Measurements from ENCODE around the gene GPRC5C.

GPRC5C gene

DNA sequence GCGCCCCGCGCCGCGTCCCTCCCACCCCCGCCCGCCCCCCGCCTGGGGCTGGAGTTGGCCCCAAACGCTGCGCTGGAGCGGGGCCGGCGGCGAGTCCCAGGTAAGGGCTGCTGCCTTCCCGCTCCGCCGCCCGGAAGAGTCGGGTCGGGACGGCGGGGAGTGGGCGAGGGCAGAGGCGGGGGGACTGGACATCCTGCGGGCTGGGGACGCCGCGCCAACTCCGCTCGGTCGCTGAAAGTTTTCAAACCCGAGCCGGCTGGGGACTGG, 469 bp downstream of the GPRC5C start:
- H3K4me1 ChIP-seq (ENCODE audit: insufficient read depth, low read length): peaks cover 18% of the 10 kb centered on the region
- H3K36me3 ChIP-seq (ENCODE audit: insufficient read depth, low read length): no peaks in the 10 kb centered on the region
- peaks cover 64% of the 10 kb centered on the region for H3K27me3 ChIP-seq (ENCODE audit: insufficient read depth, low read length)
- H3K9me3 ChIP-seq (ENCODE audit: low read length): peaks cover 6% of the 10 kb centered on the region
- H2AFZ ChIP-seq (ENCODE audit: low read depth, low read length): no peak overlapping the region
- H3K4me3 ChIP-seq (ENCODE audit: low read length): no peak overlapping the region

DNA sequence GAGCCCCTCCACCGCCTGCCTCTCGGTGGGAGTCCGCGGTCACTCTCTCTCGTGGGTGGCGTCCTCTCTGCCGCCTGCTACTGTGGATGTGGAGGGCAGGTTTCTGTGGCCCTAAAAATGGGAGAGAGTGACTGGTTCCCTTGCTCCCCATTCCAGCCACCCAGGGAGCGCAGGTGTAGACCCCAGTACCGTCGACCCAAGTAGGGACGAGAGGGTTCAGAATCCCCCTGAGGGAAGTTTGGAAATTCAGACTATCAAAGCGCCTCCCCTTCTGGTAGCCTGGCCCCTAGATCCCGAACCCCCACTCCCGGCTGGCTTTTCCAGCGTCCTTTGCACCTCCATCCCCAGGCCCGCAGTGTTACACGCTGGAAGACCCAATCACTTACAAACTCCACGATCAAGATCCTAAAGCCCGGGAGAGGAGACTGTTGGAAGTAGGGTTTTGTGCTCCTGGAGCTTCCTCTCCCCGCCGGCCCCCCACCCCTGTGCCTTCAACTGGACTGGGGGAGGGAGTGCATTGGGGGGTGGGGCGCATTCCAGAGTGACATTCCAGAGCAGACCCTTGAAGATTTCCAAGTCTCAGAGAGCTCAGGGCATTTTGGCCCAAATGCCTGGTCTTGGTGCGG, 991 bp downstream of the GPRC5C start:
- H2AFZ ChIP-seq (ENCODE audit: low read depth, low read length): no peak overlapping the region
- peaks cover 58% of the 10 kb centered on the region for H3K27me3 ChIP-seq (ENCODE audit: insufficient read depth, low read length)
- peaks cover 18% of the 10 kb centered on the region for H3K4me1 ChIP-seq (ENCODE audit: insufficient read depth, low read length)
- H3K36me3 ChIP-seq (ENCODE audit: insufficient read depth, low read length): no peaks in the 10 kb centered on the region
- peaks cover 6% of the 10 kb centered on the region for H3K9me3 ChIP-seq (ENCODE audit: low read length)
- H3K4me3 ChIP-seq (ENCODE audit: low read length): no peak overlapping the region

DNA sequence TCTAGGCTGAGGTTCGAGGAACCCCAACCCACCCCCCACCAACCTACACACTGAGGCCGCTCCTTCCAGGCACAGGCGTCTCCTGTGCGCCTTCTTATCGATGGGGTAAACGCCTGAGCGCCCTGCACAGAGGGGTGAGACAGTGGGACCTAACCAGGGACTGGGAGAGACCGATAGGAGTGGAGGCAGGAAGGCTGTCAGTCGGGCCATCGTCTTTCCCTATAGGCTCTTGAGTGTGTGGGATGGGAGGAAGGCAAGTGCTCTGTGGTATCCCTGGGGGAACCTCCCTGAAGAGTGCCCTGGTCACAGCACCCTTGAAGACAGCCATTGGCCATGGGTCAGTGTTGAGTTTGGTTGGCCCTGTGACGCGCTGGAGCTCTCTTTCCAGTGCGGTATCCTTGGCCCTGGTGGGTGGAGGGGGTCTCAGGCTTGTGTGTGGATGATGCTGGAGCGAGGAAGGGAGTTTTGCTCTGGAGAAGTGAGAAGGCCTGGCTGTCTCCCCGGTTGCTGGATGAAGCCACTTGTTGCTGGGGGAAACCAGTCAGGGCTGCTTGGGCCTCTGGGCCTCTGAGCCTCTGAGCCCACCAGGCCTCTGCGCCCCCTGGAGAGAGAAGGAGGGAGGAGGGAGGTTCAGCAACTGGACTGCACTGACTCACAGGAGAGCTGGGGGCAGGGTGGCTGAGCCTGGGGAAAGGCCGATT, 1.7 kb downstream of the GPRC5C start:
- peaks cover 6% of the 10 kb centered on the region for H3K9me3 ChIP-seq (ENCODE audit: low read length)
- peaks cover 53% of the 10 kb centered on the region for H3K27me3 ChIP-seq (ENCODE audit: insufficient read depth, low read length)
- no peaks in the 10 kb centered on the region for H3K36me3 ChIP-seq (ENCODE audit: insufficient read depth, low read length)
- no peak overlapping the region for H2AFZ ChIP-seq (ENCODE audit: low read depth, low read length)
- H3K4me1 ChIP-seq (ENCODE audit: insufficient read depth, low read length): peaks cover 18% of the 10 kb centered on the region
- no peak overlapping the region for H3K4me3 ChIP-seq (ENCODE audit: low read length)

DNA sequence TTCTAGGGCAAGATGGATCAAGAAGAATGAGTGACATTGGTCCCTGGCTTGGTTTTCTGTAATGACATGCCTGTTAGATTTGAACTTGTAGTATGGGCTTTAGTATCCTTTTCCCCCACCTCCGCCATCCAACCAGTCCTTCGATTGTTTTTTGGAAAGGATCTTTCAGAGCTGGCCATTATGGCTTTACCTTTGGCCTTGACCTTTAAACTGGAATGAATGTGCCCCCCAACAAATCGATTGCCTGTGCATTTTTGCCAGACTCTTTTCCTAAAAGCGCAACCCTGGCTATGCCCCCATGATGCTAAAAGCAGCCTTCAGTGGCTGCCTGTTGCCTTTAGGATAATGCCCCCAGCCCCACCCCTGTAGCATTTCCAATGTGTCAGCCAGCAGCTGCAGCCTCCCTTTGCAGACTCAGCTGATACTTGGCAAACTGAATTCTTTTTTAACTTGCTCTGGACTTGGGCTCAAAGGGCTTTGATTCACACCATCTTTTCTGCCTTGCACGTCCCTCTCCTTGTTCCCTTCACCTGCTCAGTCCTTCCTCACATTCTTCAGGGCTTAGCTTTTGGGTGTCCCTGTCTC, 4.0 kb downstream of the GPRC5C start:
- no peaks in the 10 kb centered on the region for H3K36me3 ChIP-seq (ENCODE audit: insufficient read depth, low read length)
- H3K4me1 ChIP-seq (ENCODE audit: insufficient read depth, low read length): peaks cover 11% of the 10 kb centered on the region
- H3K4me3 ChIP-seq (ENCODE audit: low read length): no peak overlapping the region
- H2AFZ ChIP-seq (ENCODE audit: low read depth, low read length): no peak overlapping the region
- peaks cover 12% of the 10 kb centered on the region for H3K9me3 ChIP-seq (ENCODE audit: low read length)
- peaks cover 32% of the 10 kb centered on the region for H3K27me3 ChIP-seq (ENCODE audit: insufficient read depth, low read length)

DNA sequence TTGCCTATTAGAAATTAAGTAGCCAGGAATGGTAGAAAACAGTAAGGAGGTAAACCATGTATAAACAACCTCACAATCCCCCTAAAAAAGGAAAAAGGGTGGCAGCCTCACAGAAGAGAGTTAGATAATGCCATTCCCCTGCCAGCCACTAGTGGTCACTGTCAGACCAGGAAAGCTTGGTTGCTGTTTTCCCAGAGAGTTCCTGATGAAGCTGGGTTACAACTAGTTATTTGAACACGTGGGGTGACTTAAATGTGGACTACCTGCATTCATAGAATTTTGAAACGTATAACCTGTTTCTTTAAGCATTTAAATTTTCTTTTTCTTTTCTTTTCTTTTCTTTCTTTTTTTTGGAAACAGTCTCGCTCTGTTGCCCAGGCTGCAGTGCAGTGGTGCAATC, 5.8 kb downstream of the GPRC5C start:
- Histone ChIP-seq H3K36me3 (ENCODE audit: insufficient read depth, low read length) (no peaks in the 10 kb centered on the region), H3K4me1 (ENCODE audit: insufficient read depth, low read length) (no peaks in the 10 kb centered on the region), H3K4me3 (ENCODE audit: low read length) (no peak overlapping the region)

DNA sequence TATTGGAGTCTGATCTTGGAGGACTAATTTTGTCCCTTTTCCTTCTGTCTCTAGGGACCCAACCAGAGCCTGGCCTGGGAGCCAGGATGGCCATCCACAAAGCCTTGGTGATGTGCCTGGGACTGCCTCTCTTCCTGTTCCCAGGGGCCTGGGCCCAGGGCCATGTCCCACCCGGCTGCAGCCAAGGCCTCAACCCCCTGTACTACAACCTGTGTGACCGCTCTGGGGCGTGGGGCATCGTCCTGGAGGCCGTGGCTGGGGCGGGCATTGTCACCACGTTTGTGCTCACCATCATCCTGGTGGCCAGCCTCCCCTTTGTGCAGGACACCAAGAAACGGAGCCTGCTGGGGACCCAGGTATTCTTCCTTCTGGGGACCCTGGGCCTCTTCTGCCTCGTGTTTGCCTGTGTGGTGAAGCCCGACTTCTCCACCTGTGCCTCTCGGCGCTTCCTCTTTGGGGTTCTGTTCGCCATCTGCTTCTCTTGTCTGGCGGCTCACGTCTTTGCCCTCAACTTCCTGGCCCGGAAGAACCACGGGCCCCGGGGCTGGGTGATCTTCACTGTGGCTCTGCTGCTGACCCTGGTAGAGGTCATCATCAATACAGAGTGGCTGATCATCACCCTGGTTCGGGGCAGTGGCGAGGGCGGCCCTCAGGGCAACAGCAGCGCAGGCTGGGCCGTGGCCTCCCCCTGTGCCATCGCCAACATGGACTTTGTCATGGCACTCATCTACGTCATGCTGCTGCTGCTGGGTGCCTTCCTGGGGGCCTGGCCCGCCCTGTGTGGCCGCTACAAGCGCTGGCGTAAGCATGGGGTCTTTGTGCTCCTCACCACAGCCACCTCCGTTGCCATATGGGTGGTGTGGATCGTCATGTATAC, 8.0 kb downstream of the GPRC5C start:
- Histone ChIP-seq H3K9me3 (ENCODE audit: low read length) (peaks cover 9% of the 10 kb centered on the region), H3K27me3 (ENCODE audit: insufficient read depth, low read length) (no peaks in the 10 kb centered on the region), H2AFZ (ENCODE audit: low read depth, low read length) (no peak overlapping the region), H3K36me3 (ENCODE audit: insufficient read depth, low read length) (no peaks in the 10 kb centered on the region), H3K4me3 (ENCODE audit: low read length) (no peak overlapping the region), H3K4me1 (ENCODE audit: insufficient read depth, low read length) (no peaks in the 10 kb centered on the region)

More for the DNA sequence above, 5.8 kb downstream of the GPRC5C start:
- Histone ChIP-seq H2AFZ (ENCODE audit: low read depth, low read length) (no peak overlapping the region), H3K9me3 (ENCODE audit: low read length) (peaks cover 12% of the 10 kb centered on the region), H3K27me3 (ENCODE audit: insufficient read depth, low read length) (peaks cover 17% of the 10 kb centered on the region)

DNA sequence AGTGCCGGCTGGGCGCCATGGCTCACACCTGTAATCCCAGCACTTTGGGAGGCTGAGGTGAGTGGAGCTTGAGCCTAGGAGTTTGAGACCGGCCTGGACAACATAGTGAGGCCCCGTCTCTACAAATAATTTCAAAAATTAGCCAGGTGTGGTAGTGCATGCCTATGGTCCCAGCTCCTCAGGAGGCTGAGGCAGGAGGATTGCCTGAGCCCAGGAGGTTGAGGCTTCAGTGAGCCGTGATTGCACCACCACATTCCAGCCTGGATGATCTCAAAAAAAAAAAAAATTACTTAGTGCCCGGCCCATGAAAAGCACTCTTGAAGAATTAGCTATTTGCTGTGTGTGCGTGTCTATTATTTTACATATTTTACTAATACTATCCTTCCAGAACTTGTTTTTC, 9.6 kb downstream of the GPRC5C start:
- no peaks in the 10 kb centered on the region for H3K4me1 ChIP-seq (ENCODE audit: insufficient read depth, low read length)
- no peak overlapping the region for H3K4me3 ChIP-seq (ENCODE audit: low read length)
- peaks cover 7% of the 10 kb centered on the region for H3K9me3 ChIP-seq (ENCODE audit: low read length)
- H3K27me3 ChIP-seq (ENCODE audit: insufficient read depth, low read length): no peaks in the 10 kb centered on the region
- H2AFZ ChIP-seq (ENCODE audit: low read depth, low read length): no peak overlapping the region
- H3K36me3 ChIP-seq (ENCODE audit: insufficient read depth, low read length): no peaks in the 10 kb centered on the region

DNA sequence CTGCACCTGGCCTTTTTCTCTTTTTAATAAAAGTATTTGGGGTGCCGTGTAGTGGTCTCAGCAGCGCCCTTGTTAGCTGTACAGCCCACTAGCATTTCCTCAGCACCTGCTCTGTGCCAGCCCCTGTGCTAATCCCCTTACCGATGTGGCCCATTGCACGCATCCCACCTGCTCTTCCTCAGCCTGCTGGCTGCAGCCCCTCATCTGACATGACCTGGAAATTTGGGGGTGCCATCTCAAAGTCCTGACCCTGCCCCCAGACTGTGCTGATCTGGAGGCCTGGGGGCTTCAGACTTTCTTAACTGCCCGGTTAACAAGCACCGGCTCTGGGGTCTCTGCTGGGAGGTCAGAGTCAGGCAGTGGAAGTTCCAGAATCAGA, 10.4 kb downstream of the GPRC5C start:
- Histone ChIP-seq H3K4me3 (ENCODE audit: low read length) (no peak overlapping the region), H3K36me3 (ENCODE audit: insufficient read depth, low read length) (no peaks in the 10 kb centered on the region), H3K9me3 (ENCODE audit: low read length) (peaks cover 6% of the 10 kb centered on the region), H3K27me3 (ENCODE audit: insufficient read depth, low read length) (no peaks in the 10 kb centered on the region), H3K4me1 (ENCODE audit: insufficient read depth, low read length) (no peaks in the 10 kb centered on the region), H2AFZ (ENCODE audit: low read depth, low read length) (no peak overlapping the region)

DNA sequence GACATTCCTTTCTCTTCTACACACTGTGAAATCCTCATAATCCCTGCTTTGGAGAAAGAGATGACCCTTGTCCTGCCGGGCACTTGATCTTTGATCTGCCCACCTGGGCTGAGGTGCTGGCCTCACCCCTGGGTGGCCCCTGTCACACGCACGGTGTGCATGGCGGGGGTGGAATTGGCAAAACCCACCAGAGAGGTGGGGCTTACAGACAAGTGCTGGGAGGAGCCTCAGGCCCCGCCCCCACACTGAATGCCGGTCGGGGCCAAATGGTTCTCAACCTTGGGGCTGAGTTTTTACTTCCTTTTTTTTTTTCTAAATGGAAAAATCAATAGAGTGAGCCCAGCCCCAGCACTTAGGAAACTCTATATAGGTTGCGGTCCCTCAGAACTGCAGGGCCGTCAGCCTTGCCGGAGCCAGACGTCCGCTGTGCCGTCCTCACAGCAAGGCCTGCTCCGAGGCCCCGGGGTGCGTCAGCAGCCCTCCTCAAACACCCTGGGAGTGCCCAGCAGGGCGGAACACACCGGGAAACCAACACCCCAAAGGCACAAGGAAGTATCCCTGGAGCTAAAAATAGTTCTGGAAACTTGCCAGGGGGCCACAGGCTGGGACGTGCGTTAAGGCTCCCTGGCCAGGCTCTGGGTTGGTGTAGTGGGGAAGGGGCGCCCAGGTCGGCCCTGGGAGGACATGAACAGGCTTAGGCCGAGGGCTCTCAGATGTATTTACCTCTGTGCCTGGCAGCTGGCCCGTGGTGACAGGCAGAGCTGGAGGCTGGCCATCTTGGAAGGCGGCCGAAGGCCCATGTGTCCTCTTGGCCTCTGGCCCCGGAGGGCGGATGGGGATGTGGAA, 11.0 kb downstream of the GPRC5C start:
- no peaks in the 10 kb centered on the region for H3K27me3 ChIP-seq (ENCODE audit: insufficient read depth, low read length)
- H2AFZ ChIP-seq (ENCODE audit: low read depth, low read length): no peak overlapping the region
- peaks cover 6% of the 10 kb centered on the region for H3K9me3 ChIP-seq (ENCODE audit: low read length)
- H3K4me1 ChIP-seq (ENCODE audit: insufficient read depth, low read length): no peaks in the 10 kb centered on the region
- H3K36me3 ChIP-seq (ENCODE audit: insufficient read depth, low read length): no peaks in the 10 kb centered on the region
- no peak overlapping the region for H3K4me3 ChIP-seq (ENCODE audit: low read length)

DNA sequence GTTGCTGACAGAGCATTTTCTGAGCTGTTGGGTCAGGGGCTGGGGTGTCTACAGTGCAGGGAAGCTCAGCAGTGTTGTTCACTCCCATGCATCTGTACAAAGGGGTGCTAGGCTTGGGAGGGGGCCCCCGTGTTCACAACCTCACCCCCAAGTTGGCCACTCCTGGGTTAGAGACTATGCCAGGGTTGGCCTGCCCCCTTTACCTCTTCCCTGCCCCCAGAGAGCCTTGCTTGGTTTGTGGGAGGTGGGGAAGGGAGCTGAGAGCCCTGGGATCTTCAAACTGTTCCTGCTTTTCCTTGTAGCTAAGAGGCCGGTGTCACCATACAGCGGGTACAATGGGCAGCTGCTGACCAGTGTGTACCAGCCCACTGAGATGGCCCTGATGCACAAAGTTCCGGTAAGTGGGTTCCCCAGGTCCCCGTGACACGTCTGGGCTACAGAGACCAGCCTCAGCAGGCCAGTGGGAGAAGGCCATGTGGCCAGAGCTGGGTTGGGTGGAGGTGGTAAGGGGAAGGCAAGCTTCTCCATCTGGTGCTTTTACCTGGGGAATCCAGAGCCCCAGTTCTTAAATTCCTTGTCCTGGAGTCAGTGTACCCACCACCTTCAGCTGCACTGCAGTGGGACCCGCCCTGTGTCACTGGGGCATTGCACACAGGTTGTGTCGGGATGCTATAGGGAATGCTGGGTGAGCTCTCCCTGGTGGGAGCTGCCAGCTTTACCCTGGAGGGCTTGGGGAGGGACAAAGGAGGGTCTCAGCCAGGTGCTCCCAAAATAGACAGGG, 11.8 kb downstream of the GPRC5C start:
- Histone ChIP-seq H3K27me3 (ENCODE audit: insufficient read depth, low read length) (no peaks in the 10 kb centered on the region), H3K4me3 (ENCODE audit: low read length) (no peak overlapping the region)

DNA sequence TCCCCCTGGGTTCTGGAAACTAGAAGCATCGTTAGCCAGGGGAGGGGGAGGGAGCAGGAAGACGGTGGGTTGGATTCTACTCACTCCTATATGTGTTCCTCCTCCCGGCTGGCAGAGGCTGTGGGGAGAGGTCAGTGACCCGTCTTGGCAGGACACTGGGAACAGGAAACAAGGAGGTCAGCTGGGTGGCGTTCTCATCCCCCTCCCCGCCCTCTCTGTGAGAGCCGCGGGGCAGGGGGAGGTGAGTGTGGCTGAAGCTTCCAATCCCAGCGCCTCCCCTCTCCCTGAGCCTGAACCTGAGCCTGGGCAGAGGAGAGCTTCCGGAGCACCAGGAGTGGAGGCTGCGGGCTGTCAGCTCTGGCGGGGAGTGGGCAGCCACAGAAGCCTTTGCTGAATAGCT, 12.5 kb downstream of the GPRC5C start:
- H3K9me3 ChIP-seq (ENCODE audit: low read length): peaks cover 4% of the 10 kb centered on the region
- H2AFZ ChIP-seq (ENCODE audit: low read depth, low read length): no peak overlapping the region
- no peaks in the 10 kb centered on the region for H3K36me3 ChIP-seq (ENCODE audit: insufficient read depth, low read length)
- no peaks in the 10 kb centered on the region for H3K4me1 ChIP-seq (ENCODE audit: insufficient read depth, low read length)
- no peak overlapping the region for H3K4me3 ChIP-seq (ENCODE audit: low read length)
- no peaks in the 10 kb centered on the region for H3K27me3 ChIP-seq (ENCODE audit: insufficient read depth, low read length)

More for the DNA sequence above, 11.8 kb downstream of the GPRC5C start:
- Histone ChIP-seq H3K9me3 (ENCODE audit: low read length) (peaks cover 6% of the 10 kb centered on the region), H3K36me3 (ENCODE audit: insufficient read depth, low read length) (no peaks in the 10 kb centered on the region), H2AFZ (ENCODE audit: low read depth, low read length) (no peak overlapping the region), H3K4me1 (ENCODE audit: insufficient read depth, low read length) (no peaks in the 10 kb centered on the region)

DNA sequence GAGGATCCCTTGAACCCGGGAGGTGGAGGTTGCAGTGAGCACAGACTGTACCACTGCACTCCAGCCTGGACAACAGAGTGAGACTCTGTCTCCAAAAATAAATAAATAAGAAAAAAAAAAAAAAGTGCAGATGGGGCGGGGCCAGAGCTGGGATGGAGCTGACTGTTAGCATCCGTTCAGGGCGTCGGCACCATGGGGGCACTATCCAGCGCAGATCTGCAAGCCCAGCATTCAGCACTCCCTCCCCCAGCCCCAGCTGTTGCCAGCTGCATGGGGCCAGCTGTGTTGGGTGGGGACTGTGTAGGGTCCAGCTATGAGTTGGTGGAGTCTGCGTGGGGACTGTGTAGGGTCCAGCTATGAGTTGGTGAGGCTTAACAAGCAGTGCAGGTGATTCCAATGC, 13.3 kb downstream of the GPRC5C start:
- no peaks in the 10 kb centered on the region for H3K27me3 ChIP-seq (ENCODE audit: insufficient read depth, low read length)
- no peaks in the 10 kb centered on the region for H3K4me1 ChIP-seq (ENCODE audit: insufficient read depth, low read length)
- no peaks in the 10 kb centered on the region for H3K36me3 ChIP-seq (ENCODE audit: insufficient read depth, low read length)
- H2AFZ ChIP-seq (ENCODE audit: low read depth, low read length): no peak overlapping the region
- H3K4me3 ChIP-seq (ENCODE audit: low read length): no peak overlapping the region
- H3K9me3 ChIP-seq (ENCODE audit: low read length): peaks cover 4% of the 10 kb centered on the region

Measured in neuron (in vitro differentiated cells).